OCI-LY7 (cell line): ENCODE results near the gene PSMB9.

Experiments used
- CTCF ChIP-seq: fragments of 200-600 bp; sonication (generic); conservative IDR thresholded peaks from 2 replicates; pipeline ENCODE4 v1.5.1; 2014; ENCODE audit warnings: mild to moderate bottlenecking, antibody characterized with exemption, low read length, moderate library complexity, mixed read lengths
- EZH2phosphoT487 ChIP-seq: fragments of 200-600 bp; sonication (generic); IDR thresholded peaks from 2 replicates; pipeline ENCODE4 v1.6.1; 2018; ENCODE audit warnings: low read depth, borderline replicate concordance, mild to moderate bottlenecking, mixed run types, antibody characterized with exemption, low read length, moderate library complexity, mixed read lengths

DNA sequence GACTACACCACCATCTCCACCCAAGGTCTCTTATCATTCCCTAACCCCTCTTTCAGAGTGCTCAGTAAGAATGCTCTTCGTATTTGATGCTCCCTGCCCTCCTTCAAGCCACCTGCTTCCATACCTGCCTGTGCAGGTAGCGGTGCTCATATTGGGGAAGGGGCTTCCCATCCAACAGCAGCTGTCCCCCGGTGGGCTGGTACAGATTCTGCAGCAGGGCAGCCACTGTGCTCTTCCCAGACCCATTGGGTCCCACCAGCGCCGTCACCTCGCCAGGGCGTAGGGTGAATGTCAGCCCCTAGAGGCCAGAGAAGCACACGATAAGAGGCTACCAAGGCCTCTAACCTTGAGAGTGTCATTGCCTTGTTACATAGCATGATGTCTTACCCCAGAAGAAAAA, 6.2 kb upstream of the PSMB9 start:
- TF ChIP-seq CTCF (no peak), EZH2phosphoT487 (no peak)
